Measurements from ENCODE around the gene GALNT17. TPM values are rescaled to one million over a fixed set of nuclear protein-coding genes. Genes with fewer than 3 reads are reported as not detected.
"Not testable (repeated sequence)": the region's sequence is repeated elsewhere in the genome, so short reads cannot be mapped to it uniquely, and the experiment has no call there.

GALNT17 gene
- total RNA-seq, 1 experiment from 2014 or later: not detected

DNA sequence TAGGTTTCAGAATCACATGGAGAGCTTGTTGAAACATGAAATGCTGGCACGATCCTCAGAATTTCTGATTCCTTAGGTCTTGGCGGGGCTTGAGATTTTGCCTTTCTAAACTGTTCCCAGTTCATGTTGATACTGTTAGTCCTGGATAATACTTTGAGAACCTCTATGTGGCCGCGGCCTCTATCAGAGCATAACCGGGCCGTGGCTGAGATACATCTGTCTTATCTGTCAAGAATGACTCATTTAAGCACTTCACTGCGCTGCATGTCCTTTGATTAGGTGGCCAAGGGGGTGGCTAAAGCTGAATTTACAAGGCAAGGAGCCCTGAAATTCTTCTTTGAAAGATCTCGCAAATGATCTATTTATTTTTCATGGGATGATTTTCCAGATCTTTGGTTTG, 66.9 kb downstream of the GALNT17 start:
- CTCF ChIA-PET: no interaction called here
- H3K4me3 Mint-ChIP-seq (ENCODE audit: unreplicated experiment): no peak overlapping the region
- no peaks in the 10 kb centered on the region for H3K4me1 Mint-ChIP-seq (ENCODE audit: insufficient read depth, unreplicated experiment)
- POLR2A ChIA-PET: no interaction called here
- no peak for TF ChIP-seq CTCF (IDR thresholded peaks at IDR 0.05; ENCODE audit: unreplicated experiment)
- H3K27me3 Mint-ChIP-seq (ENCODE audit: insufficient read depth, unreplicated experiment): no peaks in the 10 kb centered on the region
- peaks cover 9% of the 10 kb centered on the region for H3K9me3 Mint-ChIP-seq (ENCODE audit: unreplicated experiment)
- H3K27ac Mint-ChIP-seq (ENCODE audit: low read depth, unreplicated experiment): no peak overlapping the region
- H3K36me3 Mint-ChIP-seq (ENCODE audit: insufficient read depth, unreplicated experiment): peaks cover 12% of the 10 kb centered on the region
- DNase-seq (ENCODE audit: unreplicated experiment): no peak
- intact Hi-C loops (cut with micrococcal nuclease): no loop called here
- BruUV-seq (replicated peaks): no TSS peak

GRCh38 chr7:71206184-71206583, 74.2 kb downstream of the GALNT17 start:
- CTCF ChIA-PET: no interaction called here
- Mint-ChIP-seq H3K4me3 (ENCODE audit: unreplicated experiment) (no peak overlapping the region), H3K4me1 (ENCODE audit: insufficient read depth, unreplicated experiment) (no peaks in the 10 kb centered on the region), H3K27me3 (ENCODE audit: insufficient read depth, unreplicated experiment) (no peaks in the 10 kb centered on the region), H3K27ac (ENCODE audit: low read depth, unreplicated experiment) (no peak overlapping the region), H3K36me3 (ENCODE audit: insufficient read depth, unreplicated experiment) (peaks cover 5% of the 10 kb centered on the region), H3K9me3 (ENCODE audit: unreplicated experiment) (peaks cover 16% of the 10 kb centered on the region)
- POLR2A ChIA-PET: no interaction called here
- DNase-seq (ENCODE audit: unreplicated experiment): no peak
- TF ChIP-seq CTCF (IDR thresholded peaks at IDR 0.05; ENCODE audit: unreplicated experiment): no peak
- BruUV-seq (replicated peaks): no TSS peak
- intact Hi-C loops (cut with micrococcal nuclease): no loop called here

DNA sequence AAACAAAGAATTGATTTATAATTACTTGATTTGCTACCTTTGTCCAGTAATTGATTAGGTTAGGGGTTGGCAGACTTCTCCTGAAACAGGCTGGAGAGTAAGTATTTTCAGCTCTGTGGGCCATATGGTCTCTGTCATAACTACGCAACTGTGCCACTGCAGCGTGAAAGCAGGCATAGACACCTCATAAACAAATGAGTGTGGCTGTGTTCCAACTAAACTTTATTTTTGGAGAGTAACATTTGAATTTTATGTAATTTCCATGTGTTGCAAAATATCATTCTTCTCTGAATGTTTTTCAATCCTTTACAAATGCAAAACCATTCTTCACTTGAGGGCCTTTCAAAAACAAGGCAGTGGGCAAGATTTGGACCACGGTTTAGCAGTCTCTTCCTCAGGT, 76.9 kb downstream of the GALNT17 start:
- H3K27me3 Mint-ChIP-seq (ENCODE audit: insufficient read depth, unreplicated experiment): no peaks in the 10 kb centered on the region
- CTCF ChIA-PET: no interaction called here
- no peaks in the 10 kb centered on the region for H3K36me3 Mint-ChIP-seq (ENCODE audit: insufficient read depth, unreplicated experiment)

DNA sequence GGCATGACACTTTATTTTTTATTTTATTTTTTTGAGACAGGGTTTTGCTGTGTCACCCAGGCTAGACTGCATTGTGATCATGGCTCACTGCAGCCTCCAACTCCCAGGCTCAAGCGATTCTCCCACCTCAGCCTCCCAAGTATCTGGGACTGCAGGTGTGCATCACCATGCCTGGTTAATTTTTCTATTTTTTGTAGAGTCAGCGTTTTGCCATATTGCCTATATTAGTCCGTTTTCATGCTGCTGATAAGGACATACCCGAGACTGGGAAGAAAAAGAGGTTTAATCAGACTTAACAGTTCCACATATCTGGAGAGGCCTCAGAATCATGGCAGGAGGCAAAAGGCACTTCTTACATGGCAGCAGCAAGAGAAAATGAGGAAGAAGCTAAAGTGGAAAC, 77.5 kb downstream of the GALNT17 start:
- BruUV-seq (replicated peaks); H3K27me3 Mint-ChIP-seq (ENCODE audit: insufficient read depth, unreplicated experiment); CTCF ChIA-PET; DNase-seq (ENCODE audit: unreplicated experiment); intact Hi-C loops (cut with micrococcal nuclease); H3K4me1 Mint-ChIP-seq (ENCODE audit: insufficient read depth, unreplicated experiment); H3K9me3 Mint-ChIP-seq (ENCODE audit: unreplicated experiment); H3K4me3 Mint-ChIP-seq (ENCODE audit: unreplicated experiment); H3K27ac Mint-ChIP-seq (ENCODE audit: low read depth, unreplicated experiment); H3K36me3 Mint-ChIP-seq (ENCODE audit: insufficient read depth, unreplicated experiment): not testable (repeated sequence)
- POLR2A ChIA-PET: interaction anchor here (0.7 kb wide), 1 partner anchor 1177 kb away, joined by 3 read pairs; no protein-coding TSS in a partner anchor

More for the DNA sequence above, 76.9 kb downstream of the GALNT17 start:
- no peak for TF ChIP-seq CTCF (IDR thresholded peaks at IDR 0.05; ENCODE audit: unreplicated experiment)
- BruUV-seq (replicated peaks): no TSS peak
- DNase-seq (ENCODE audit: unreplicated experiment): no peak
- POLR2A ChIA-PET: no interaction called here
- intact Hi-C loops (cut with micrococcal nuclease): no loop called here
- Mint-ChIP-seq H3K9me3 (ENCODE audit: unreplicated experiment) (peaks cover 15% of the 10 kb centered on the region), H3K4me1 (ENCODE audit: insufficient read depth, unreplicated experiment) (no peaks in the 10 kb centered on the region), H3K27ac (ENCODE audit: low read depth, unreplicated experiment) (no peak overlapping the region), H3K4me3 (ENCODE audit: unreplicated experiment) (no peak overlapping the region)

- no peak for TF ChIP-seq CTCF (IDR thresholded peaks at IDR 0.05; ENCODE audit: unreplicated experiment)
- no peak for DNase-seq (ENCODE audit: unreplicated experiment)
- ChIA-PET CTCF (no interaction called here), POLR2A (interaction anchor here (0.7 kb wide), 1 partner anchor 1177 kb away, joined by 3 read pairs; no protein-coding TSS in a partner anchor)
- Mint-ChIP-seq H3K4me3 (ENCODE audit: unreplicated experiment) (no peak overlapping the region), H3K27ac (ENCODE audit: low read depth, unreplicated experiment) (no peak overlapping the region), H3K4me1 (ENCODE audit: insufficient read depth, unreplicated experiment) (no peaks in the 10 kb centered on the region), H3K27me3 (ENCODE audit: insufficient read depth, unreplicated experiment) (no peaks in the 10 kb centered on the region), H3K9me3 (ENCODE audit: unreplicated experiment) (peaks cover 9% of the 10 kb centered on the region), H3K36me3 (ENCODE audit: insufficient read depth, unreplicated experiment) (no peaks in the 10 kb centered on the region)
- intact Hi-C loops (cut with micrococcal nuclease): no loop called here
- BruUV-seq (replicated peaks): no TSS peak
Observed at GRCh38 chr7:71210220-71210619, 78.3 kb downstream of the GALNT17 start.

DNA sequence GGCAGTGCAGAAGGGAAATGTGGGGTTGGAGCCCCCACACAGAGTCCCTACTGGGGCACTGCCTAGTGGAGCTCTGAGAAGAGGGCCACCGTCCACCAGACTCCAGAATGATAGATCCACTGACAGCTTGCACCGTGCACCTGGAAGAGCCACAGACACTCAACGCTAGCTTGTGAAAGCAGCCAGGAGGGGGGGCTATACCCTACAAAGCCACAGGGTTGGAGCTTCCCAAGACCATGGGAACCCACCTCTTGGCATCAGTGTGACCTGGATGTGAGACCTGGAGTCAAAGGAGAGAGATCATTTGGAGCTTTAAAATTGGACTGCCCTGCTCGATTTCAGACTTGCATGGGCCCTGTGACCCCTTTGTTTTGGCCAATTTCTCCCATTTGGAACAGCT, 80.5 kb downstream of the GALNT17 start:
- H3K36me3 Mint-ChIP-seq (ENCODE audit: insufficient read depth, unreplicated experiment); H3K27ac Mint-ChIP-seq (ENCODE audit: low read depth, unreplicated experiment); DNase-seq (ENCODE audit: unreplicated experiment); H3K9me3 Mint-ChIP-seq (ENCODE audit: unreplicated experiment); CTCF ChIA-PET; POLR2A ChIA-PET; H3K4me1 Mint-ChIP-seq (ENCODE audit: insufficient read depth, unreplicated experiment); H3K4me3 Mint-ChIP-seq (ENCODE audit: unreplicated experiment); H3K27me3 Mint-ChIP-seq (ENCODE audit: insufficient read depth, unreplicated experiment); BruUV-seq (replicated peaks); intact Hi-C loops (cut with micrococcal nuclease): not testable (repeated sequence)

Data from MCF 10A (cell line).